IPS-18c (cell line): ENCODE data around the gene SEM1.
"Not testable (repeated sequence)": the region's sequence is repeated elsewhere in the genome, so short reads cannot be mapped to it uniquely, and the experiment has no call there.

Experiments used
- H3K4me3 ChIP-seq: 2 replicates; pipeline ENCODE4 v1.7.0; 2013; ENCODE audit warnings: low read depth, mild to moderate bottlenecking, low read length, moderate library complexity; ENCODE audit not compliant: insufficient read depth
- H3K9me3 ChIP-seq: one replicate; pipeline ENCODE4 v1.6.1; 2013; ENCODE audit warnings: mild to moderate bottlenecking, low read length, moderate library complexity; ENCODE audit not compliant: control insufficient read depth, insufficient read depth

The SEM1 gene

DNA sequence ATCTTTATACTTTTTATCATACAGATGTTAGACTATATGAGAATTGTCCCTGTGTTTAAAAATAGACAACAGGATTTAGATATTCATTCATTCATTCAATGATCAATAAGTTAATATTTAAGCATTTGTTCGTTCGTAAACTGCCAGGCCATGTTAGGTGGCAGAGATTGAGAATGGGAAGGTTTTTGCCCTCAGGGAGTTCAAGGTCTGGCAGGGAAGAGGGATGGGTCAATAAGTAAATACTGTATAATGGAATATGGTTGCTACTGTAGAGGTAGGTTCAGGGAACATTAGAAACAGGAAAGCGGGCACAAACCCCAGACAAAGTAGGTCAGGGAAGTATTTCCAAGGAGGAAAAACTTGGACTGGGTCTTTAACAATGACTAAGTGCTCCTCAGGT is 64.6 kb downstream of the SEM1 start:
- Histone ChIP-seq H3K9me3 (peaks cover 2% of the 10 kb centered on the region), H3K4me3 (no peak overlapping the region)

DNA sequence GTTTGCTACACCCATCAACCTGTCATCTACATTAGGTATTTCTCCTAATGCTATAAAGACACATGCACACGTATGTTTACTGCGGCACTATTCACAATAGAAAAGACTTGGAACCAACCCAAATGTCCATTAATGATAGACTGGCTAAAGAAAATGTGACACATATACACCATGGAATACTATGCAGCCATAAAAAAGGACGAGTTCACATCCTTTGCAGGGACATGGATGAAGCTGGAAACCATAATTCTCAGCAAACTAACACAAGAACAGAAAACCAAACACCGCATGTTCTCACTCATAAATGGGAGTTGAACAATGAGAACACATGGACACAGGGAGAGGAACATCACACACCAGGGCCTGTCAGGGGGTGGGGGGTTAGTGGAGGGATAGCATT is 66.2 kb downstream of the SEM1 start:
- not testable (repeated sequence) for H3K4me3 ChIP-seq, H3K9me3 ChIP-seq

DNA sequence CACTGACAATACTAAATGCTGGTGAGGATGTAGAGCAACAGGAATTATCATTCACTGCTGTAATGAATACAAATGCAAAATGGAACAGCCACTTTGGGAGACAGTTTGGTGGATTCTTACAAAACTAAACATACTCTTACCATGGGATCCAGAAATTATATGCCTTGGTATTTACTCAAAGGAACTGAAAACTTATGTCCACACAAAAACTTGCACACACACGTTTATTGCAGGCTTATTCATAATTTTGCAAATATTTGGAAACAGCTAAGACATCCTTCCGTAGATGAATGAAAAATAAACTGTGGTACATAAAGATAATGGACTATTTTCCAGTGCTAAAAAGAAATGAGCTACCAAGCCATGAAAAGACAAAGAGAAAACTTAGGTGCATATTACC is 69.6 kb downstream of the SEM1 start:
- Histone ChIP-seq H3K4me3 (no peak overlapping the region), H3K9me3 (no peaks in the 10 kb centered on the region)
